Vagina (tissue), 2 donors: ENCODE results near the gene CENPW. TPM values are rescaled to one million over a fixed set of nuclear protein-coding genes. Genes with fewer than 3 reads are reported as not detected.
A peak's percentile ranks its signal among the peaks of the same experiment; 100 is the strongest.

ENCODE experiments used
- DNase-seq, 2 donors: peaks; one replicate each; pipeline ENCODE4 v3.0.0-alpha.2; 2017; ENCODE audit errors: extremely low spot score in 2 of 2
- H3K27ac ChIP-seq: fragments of 200-600 bp; sonication (generic); one replicate; pipeline ENCODE4 v1.5.1; 2019
- H3K27me3 ChIP-seq: fragments of 200-600 bp; sonication (generic); one replicate; pipeline ENCODE4 v1.5.1; 2019
- H3K36me3 ChIP-seq, 2 donors: fragments of 200-600 bp; sonication (generic); one replicate each; pipeline ENCODE4 v1.5.1; 2017 to 2019
- H3K4me1 ChIP-seq: fragments of 200-600 bp; sonication (generic); one replicate; pipeline ENCODE4 v1.5.1; 2019
- H3K4me3 ChIP-seq, 2 donors: fragments of 200-600 bp; sonication (generic); 1 replicate in 1 of 2; 2 replicates in 1 of 2; pipeline ENCODE4 v1.5.1; 2016 to 2019
- H3K9me3 ChIP-seq: fragments of 200-600 bp; sonication (generic); one replicate; pipeline ENCODE4 v1.5.1; 2019
- POLR2A ChIP-seq, 2 donors: fragments of 450-650 bp; IDR thresholded peaks; one replicate each; pipeline ENCODE4 v1.6.1; 2017; ENCODE audit warnings: antibody characterized with exemption in 2 of 2, mild to moderate bottlenecking in 2 of 2, moderate library complexity in 2 of 2
- POLR2AphosphoS5 ChIP-seq, 2 donors: sonication (generic); formaldehyde crosslinking; IDR thresholded peaks; one replicate each; pipeline ENCODE4 v1.9.0; 2017; ENCODE audit warnings: antibody characterized with exemption in 2 of 2, mild to moderate bottlenecking in 2 of 2, low read depth in 1 of 2; ENCODE audit not compliant: insufficient read depth in 1 of 2
- intact Hi-C: fragments of 100-400 bp; cut with DNase I; formaldehyde crosslinking; loops from one replicate; pipeline ENCODE4 v1.15.1; 2023
- total RNA-seq: library from RNA; depleted of rRNA; stranded (reverse); fragments of >200 nt; gene quantifications from one replicate; pipeline ENCODE4 v1.2.3, GENCODE V29; 2016
- TF ChIP-seq, protein P1 (sequence below), 3 experiments: fragments of 450-650 bp in 2 of 3; fragments of 200-600 bp in 1 of 3; sonication (generic) in 1 of 3; IDR thresholded peaks; one replicate each; pipeline ENCODE4 v1.5.1; 2017 to 2019; ENCODE audit warnings: antibody characterized with exemption in 3 of 3, mild to moderate bottlenecking in 2 of 3, moderate library complexity in 2 of 3

Gene CENPW
- total RNA-seq, 1 donor from 2014 or later, result 6.4 TPM

DNA sequence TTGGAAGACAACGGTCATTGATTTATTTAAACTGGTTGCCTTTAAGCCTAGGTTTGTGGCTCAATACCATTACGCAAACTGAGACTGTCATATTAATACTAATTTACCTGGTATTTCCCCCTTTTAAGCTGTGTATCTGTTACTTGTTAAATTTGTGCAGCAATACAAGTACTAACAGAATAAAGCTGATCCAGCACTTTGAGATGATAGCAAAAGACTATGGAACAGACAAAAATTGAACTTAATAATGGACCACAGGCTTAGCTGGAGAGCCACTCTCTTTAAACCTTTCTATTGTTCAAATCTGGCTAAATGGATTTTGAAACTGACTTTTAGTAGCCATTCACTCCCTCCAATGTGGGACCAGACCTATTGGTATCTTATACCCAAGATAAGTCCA, 6.2 kb upstream of the CENPW start:
- intact Hi-C loops, result no loop called here
- no peaks in the 10 kb centered on the region for H3K4me1 ChIP-seq
- no peaks in the 10 kb centered on the region for H3K9me3 ChIP-seq
- H3K36me3 ChIP-seq, result no peaks in the 10 kb centered on the region
- no peak overlapping the region for H3K27ac ChIP-seq
- no peak for DNase-seq
- no peaks in the 10 kb centered on the region for H3K27me3 ChIP-seq
- TF ChIP-seq, protein P1, sequence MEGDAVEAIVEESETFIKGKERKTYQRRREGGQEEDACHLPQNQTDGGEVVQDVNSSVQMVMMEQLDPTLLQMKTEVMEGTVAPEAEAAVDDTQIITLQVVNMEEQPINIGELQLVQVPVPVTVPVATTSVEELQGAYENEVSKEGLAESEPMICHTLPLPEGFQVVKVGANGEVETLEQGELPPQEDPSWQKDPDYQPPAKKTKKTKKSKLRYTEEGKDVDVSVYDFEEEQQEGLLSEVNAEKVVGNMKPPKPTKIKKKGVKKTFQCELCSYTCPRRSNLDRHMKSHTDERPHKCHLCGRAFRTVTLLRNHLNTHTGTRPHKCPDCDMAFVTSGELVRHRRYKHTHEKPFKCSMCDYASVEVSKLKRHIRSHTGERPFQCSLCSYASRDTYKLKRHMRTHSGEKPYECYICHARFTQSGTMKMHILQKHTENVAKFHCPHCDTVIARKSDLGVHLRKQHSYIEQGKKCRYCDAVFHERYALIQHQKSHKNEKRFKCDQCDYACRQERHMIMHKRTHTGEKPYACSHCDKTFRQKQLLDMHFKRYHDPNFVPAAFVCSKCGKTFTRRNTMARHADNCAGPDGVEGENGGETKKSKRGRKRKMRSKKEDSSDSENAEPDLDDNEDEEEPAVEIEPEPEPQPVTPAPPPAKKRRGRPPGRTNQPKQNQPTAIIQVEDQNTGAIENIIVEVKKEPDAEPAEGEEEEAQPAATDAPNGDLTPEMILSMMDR (IDR thresholded peaks at IDR 0.05), result no peak
- TF ChIP-seq POLR2A (IDR thresholded peaks at IDR 0.05), result no peak
- H3K4me3 ChIP-seq, result no peak overlapping the region

DNA sequence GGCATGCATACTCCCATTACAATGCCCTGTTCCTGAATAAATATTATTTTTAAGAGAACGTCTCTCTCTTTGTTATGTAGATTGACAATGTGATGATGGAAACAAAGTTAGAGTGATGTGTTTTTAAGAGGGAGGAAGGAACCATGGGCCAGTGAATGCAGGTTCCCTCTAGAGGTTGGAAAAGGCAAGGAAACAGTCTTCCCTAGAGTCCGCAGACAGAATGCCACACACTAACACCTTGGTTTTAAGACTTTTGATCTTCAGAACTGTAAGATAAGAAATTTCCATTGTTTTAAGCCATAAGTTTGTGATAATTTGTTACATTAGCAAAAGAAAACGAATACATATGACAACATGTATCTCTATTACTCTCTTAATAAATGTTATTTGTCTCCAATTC, 4.7 kb upstream of the CENPW start:
- Histone ChIP-seq H3K4me3 (no peak overlapping the region), H3K4me1 (peaks cover under 1% of the 10 kb centered on the region), H3K9me3 (no peaks in the 10 kb centered on the region), H3K27ac (no peak overlapping the region), H3K36me3 (no peaks in the 10 kb centered on the region), H3K27me3 (no peaks in the 10 kb centered on the region)
- TF ChIP-seq, protein P1 (IDR thresholded peaks at IDR 0.05), result no peak
- no peak for TF ChIP-seq POLR2A (IDR thresholded peaks at IDR 0.05)
- no peak for TF ChIP-seq POLR2AphosphoS5 (IDR thresholded peaks at IDR 0.05; ENCODE audit: insufficient read depth in 1 of 2, low read depth in 1 of 2)
- no peak for DNase-seq
- intact Hi-C loops, result no loop called here

DNA sequence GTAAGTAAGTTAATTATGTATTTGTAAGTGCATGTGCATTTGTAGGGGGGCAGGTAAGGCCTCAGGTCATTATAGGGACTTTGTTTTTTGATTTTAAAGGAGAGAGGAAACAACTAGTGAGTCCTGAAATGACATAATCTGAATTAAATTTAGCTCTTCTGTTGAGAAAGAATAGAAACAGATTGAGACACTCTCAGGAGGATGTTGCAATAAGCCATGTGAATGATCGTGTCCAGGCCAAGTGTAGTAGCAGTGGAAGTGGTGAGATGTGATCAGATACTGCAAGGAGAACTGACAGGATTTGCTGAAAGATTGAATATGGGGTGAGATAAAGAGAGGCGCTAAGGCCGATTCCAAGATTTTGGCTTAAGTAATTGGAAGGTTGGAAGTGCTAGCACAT, 2.6 kb upstream of the CENPW start:
- intact Hi-C loops, result no loop called here
- no peaks in the 10 kb centered on the region for H3K9me3 ChIP-seq
- H3K4me1 ChIP-seq, result peaks cover 12% of the 10 kb centered on the region
- no peaks in the 10 kb centered on the region for H3K36me3 ChIP-seq
- DNase-seq, result no peak
- peak overlapping the region; percentile 46 for H3K27ac ChIP-seq
- TF ChIP-seq, protein P1 (IDR thresholded peaks at IDR 0.05), result no peak
- TF ChIP-seq POLR2AphosphoS5 (IDR thresholded peaks at IDR 0.05; ENCODE audit: insufficient read depth in 1 of 2, low read depth in 1 of 2), result peak; percentile 14 to 56
- H3K27me3 ChIP-seq, result no peaks in the 10 kb centered on the region
- no peak overlapping the region for H3K4me3 ChIP-seq

DNA sequence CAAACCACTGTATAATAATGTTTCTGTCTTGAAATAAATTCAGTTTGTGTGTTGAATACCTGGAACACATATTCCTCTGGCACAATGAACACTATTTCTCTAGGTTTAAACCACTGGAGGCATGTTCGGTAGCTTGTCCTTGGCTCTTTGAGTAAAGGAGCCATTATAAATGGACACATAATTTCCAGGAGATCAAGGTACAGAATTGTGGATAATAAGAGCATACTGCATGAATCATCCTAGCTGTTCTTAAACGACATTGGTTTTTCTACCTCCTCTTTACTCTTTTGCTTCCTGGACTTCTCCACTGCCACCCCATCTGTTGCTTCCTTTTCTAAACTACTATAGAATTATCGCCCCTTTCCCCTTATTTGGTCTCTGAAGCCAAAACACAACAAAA, 1.2 kb downstream of the CENPW start:
- intact Hi-C loops, result no loop called here
- peak overlapping the region in 1 of 2 donors; percentile 64 for H3K4me3 ChIP-seq

DNA sequence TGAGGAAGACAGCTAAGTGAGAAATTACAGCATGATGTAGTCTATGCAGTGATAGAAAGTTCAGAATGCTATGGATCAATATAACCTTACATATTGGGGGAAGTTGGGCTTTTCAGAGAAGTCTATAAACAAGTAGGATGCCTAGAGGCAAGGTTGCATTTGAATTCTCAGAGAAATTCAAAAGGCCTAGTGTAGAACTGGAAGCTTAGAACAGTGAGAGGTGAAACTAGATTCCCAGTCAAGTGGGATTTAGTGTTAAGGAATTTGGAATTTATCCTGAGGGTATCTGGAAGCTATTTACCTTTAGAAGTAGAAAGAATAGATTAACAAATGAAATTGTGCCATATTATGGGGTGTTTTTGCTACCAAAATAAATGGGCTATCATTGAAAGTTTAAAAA, 4.3 kb downstream of the CENPW start:
- H3K27me3 ChIP-seq, result no peaks in the 10 kb centered on the region
- H3K4me1 ChIP-seq, result peaks cover 12% of the 10 kb centered on the region
- no peaks in the 10 kb centered on the region for H3K36me3 ChIP-seq
- intact Hi-C loops, result no loop called here
- no peak for TF ChIP-seq POLR2A (IDR thresholded peaks at IDR 0.05)
- TF ChIP-seq POLR2AphosphoS5 (IDR thresholded peaks at IDR 0.05; ENCODE audit: insufficient read depth in 1 of 2, low read depth in 1 of 2), result no peak
- TF ChIP-seq, protein P1 (IDR thresholded peaks at IDR 0.05), result no peak
- DNase-seq, result no peak
- no peaks in the 10 kb centered on the region for H3K9me3 ChIP-seq
- H3K4me3 ChIP-seq, result no peak overlapping the region
- no peak overlapping the region for H3K27ac ChIP-seq

More for the DNA sequence above, 1.2 kb downstream of the CENPW start:
- H3K36me3 ChIP-seq, result no peaks in the 10 kb centered on the region
- H3K27ac ChIP-seq, result no peak overlapping the region
- no peaks in the 10 kb centered on the region for H3K27me3 ChIP-seq
- no peaks in the 10 kb centered on the region for H3K9me3 ChIP-seq
- peaks cover 12% of the 10 kb centered on the region for H3K4me1 ChIP-seq
- no peak for TF ChIP-seq POLR2A (IDR thresholded peaks at IDR 0.05)
- TF ChIP-seq POLR2AphosphoS5 (IDR thresholded peaks at IDR 0.05; ENCODE audit: insufficient read depth in 1 of 2, low read depth in 1 of 2), result no peak
- TF ChIP-seq, protein P1 (IDR thresholded peaks at IDR 0.05), result no peak
- DNase-seq, result no peak
